Upper lobe of left lung (tissue), 4 donors: ENCODE data around the gene RIIAD1.

Experiments
- CTCF ChIP-seq, 6 experiments: fragments of 450-650 bp in 4 of 6; fragments of 200-600 bp in 2 of 6; sonication (generic) in 2 of 6; IDR thresholded peaks; one replicate each; pipeline ENCODE4 v1.5.1; 2016 to 2019; ENCODE audit warnings: antibody characterized with exemption in 6 of 6
- EP300 ChIP-seq, 4 donors: sonication (generic); formaldehyde crosslinking; IDR thresholded peaks; one replicate each; pipeline ENCODE4 v1.5.1; 2017; ENCODE audit warnings: antibody characterized with exemption in 4 of 4, control low read depth in 2 of 4
- POLR2A ChIP-seq, 4 donors: fragments of 450-650 bp; IDR thresholded peaks; one replicate each; pipeline ENCODE4 v1.5.1; 2016 to 2017; ENCODE audit warnings: antibody characterized with exemption in 4 of 4, mild to moderate bottlenecking in 2 of 4
- POLR2AphosphoS5 ChIP-seq, 2 donors: sonication (generic); formaldehyde crosslinking; IDR thresholded peaks; one replicate each; pipeline ENCODE4 v1.5.1; 2017; ENCODE audit warnings: antibody characterized with exemption in 2 of 2

GRCh38 chr1:151692226-151692625, 29.1 kb upstream of the RIIAD1 start:
- TF ChIP-seq CTCF (IDR thresholded peaks at IDR 0.05) (no peak), POLR2A (IDR thresholded peaks at IDR 0.05) (no peak), POLR2AphosphoS5 (IDR thresholded peaks at IDR 0.05) (no peak), EP300 (IDR thresholded peaks at IDR 0.05) (no peak)
